ENCODE data around the gene SRR. TPM values are rescaled to one million over a fixed set of nuclear protein-coding genes. Genes with fewer than 3 reads are reported as not detected.

SRR gene
- total and polyA plus RNA-seq, 9 of the 15 experiments (the other 6 are each of a cell fraction or from before 2014, with no cell fraction given) = 5.0 to 19.4 (median 7.9) TPM

- Histone ChIP-seq H3K9me3 (replicated peaks; ENCODE audit: control insufficient read depth, insufficient read depth, low read depth, low read length) (no peaks in the 10 kb centered on the region), H3K27me3 (ENCODE audit: control insufficient read depth in 2 of 2, insufficient read depth in 2 of 2, low read length in 2 of 2) (no peaks in the 10 kb centered on the region), H4K20me1 (replicated peaks; ENCODE audit: control insufficient read depth, insufficient read depth, low read length) (no peaks in the 10 kb centered on the region; the same call in 1 of the 2 replicates), H3K4me3 (no peak overlapping the region), H2AFZ (ENCODE audit: low read depth, low read length) (no peak overlapping the region), H3K27ac (ENCODE audit: extremely low read depth, low read depth, low read length) (no peak overlapping the region), H3K79me2 (ENCODE audit: control insufficient read depth, insufficient read depth, low read length) (no peaks in the 10 kb centered on the region), H3K4me2 (ENCODE audit: insufficient read depth, low read length) (no peak overlapping the region), H3K4me1 (replicated peaks in 1 of 2; ENCODE audit: control insufficient read depth in 2 of 2, insufficient read depth in 2 of 2, low read length in 2 of 2) (peaks cover 8 to 14% of the 10 kb centered on the region in 2 experiments; a peak in 4 of 5 replicates), H3K9me1 (ENCODE audit: control insufficient read depth, insufficient read depth, low read length) (no peaks in the 10 kb centered on the region), H3K36me3 (ENCODE audit: control insufficient read depth, insufficient read depth, low read length) (no peaks in the 10 kb centered on the region), H3K9ac (ENCODE audit: insufficient read depth in 1 of 2, low read depth in 2 of 2, low read length in 2 of 2) (peak overlapping the region in 1 of 2 experiments; percentile 45; a peak in 2 of 4 replicates)
- FAIRE-seq = no peak
- POLR2A ChIA-PET = no interaction called here
- ATAC-seq = no peak
- in situ Hi-C loops (cut with MboI) (no loop called here), intact Hi-C loops (cut with micrococcal nuclease) (no loop called here)
- CTCF ChIA-PET (ENCODE audit: low intra/inter-chr PET ratio) = no interaction called here
- DNase-seq (ENCODE audit: extremely low read depth in 1 of 4, low spot score in 3 of 4) = no peak
- WGBS (ENCODE audit: insufficient coverage, low coverage, missing lambda C conversion rate) = 85% methylated on average over 8 of the region's 10 CpGs
- TF ChIP-seq SMAD2 (IDR thresholded peaks at IDR 0.05; ENCODE audit: low read depth, low read length) (no peak), ZKSCAN1 (IDR thresholded peaks at IDR 0.05; ENCODE audit: low read depth, low read length) (no peak), STAT5A (IDR thresholded peaks at IDR 0.05; ENCODE audit: borderline replicate concordance, low read length) (no peak), THAP7 (CRISPR knock-in tag; IDR thresholded peaks at IDR 0.05) (no peak), ZNF785 (CRISPR knock-in tag; IDR thresholded peaks at IDR 0.05) (no peak), BMI1 (IDR thresholded peaks at IDR 0.05; ENCODE audit: low read length) (no peak), ADNP (tag; IDR thresholded peaks at IDR 0.05) (no peak), TAF7 (tag; IDR thresholded peaks at IDR 0.05) (no peak), CBFA2T3 (IDR thresholded peaks at IDR 0.05) (no peak), ZNF584 (CRISPR knock-in tag; IDR thresholded peaks at IDR 0.05; ENCODE audit: low read depth) (no peak), SNIP1 (IDR thresholded peaks at IDR 0.05; ENCODE audit: low read depth) (no peak), MLX (CRISPR knock-in tag; conservative IDR thresholded peaks at IDR 0.05) (no peak), DDX20 (tag; IDR thresholded peaks at IDR 0.05; ENCODE audit: low read depth) (no peak), NFE2 (IDR thresholded peaks at IDR 0.05; ENCODE audit: low read depth) (no peak), HNRNPK (IDR thresholded peaks at IDR 0.05; ENCODE audit: low read depth, low read length, poor library complexity, severe bottlenecking) (no peak), KLF6 (CRISPR knock-in tag; IDR thresholded peaks at IDR 0.05; ENCODE audit: borderline replicate concordance) (no peak)
- BruUV-seq (replicated peaks) = no TSS peak
Observed at GRCh38 chr17:2357931-2358434, 54.2 kb downstream of the SRR start.
